SU-DHL-6 (cell line): Measurements from ENCODE around the gene DUSP21.

Experiments
- H2AFZ ChIP-seq: fragments of 200-600 bp; sonication (generic); 2 replicates; pipeline ENCODE4 v1.6.1; 2014; ENCODE audit warnings: low read depth, mild to moderate bottlenecking, moderate library complexity, mixed read lengths, antibody characterized with exemption, low read length; ENCODE audit not compliant: severe bottlenecking
- H3F3A ChIP-seq: fragments of 200-600 bp; shearing (Covaris generic); 2 replicates; pipeline ENCODE4 v1.6.0; 2016; ENCODE audit warnings: antibody characterized with exemption, mild to moderate bottlenecking; ENCODE audit not compliant: insufficient read depth
- H3K27ac ChIP-seq: fragments of 200-600 bp; sonication (generic); 2 replicates; pipeline ENCODE4 v1.5.1; 2016; ENCODE audit warnings: low read depth, mild to moderate bottlenecking, low read length, moderate library complexity, mixed read lengths
- H3K27me3 ChIP-seq: fragments of 200-600 bp; sonication (generic), shearing (Covaris generic); 2 replicates; pipeline ENCODE4 v1.6.0; 2014; ENCODE audit warnings: mild to moderate bottlenecking, low read length
- H3K36me3 ChIP-seq: fragments of 200-600 bp; sonication (generic); 2 replicates; pipeline ENCODE4 v1.6.1; 2014; ENCODE audit warnings: mild to moderate bottlenecking, low read length, mixed read lengths
- H3K4me2 ChIP-seq: fragments of 300-600, 200-600 bp; shearing (Covaris generic), sonication (generic); 2 replicates; pipeline ENCODE4 v1.6.0; 2014; ENCODE audit warnings: low read length, low read depth, mild to moderate bottlenecking; ENCODE audit not compliant: poor library complexity, severe bottlenecking
- H3K4me3 ChIP-seq: fragments of 200-600 bp; sonication (generic); 2 replicates; pipeline ENCODE4 v1.5.1; 2014; ENCODE audit warnings: antibody characterized with exemption, low read length, mild to moderate bottlenecking, mixed read lengths; ENCODE audit not compliant: insufficient read depth, poor library complexity, severe bottlenecking
- H3K79me2 ChIP-seq: fragments of 200-600 bp; sonication (generic); 2 replicates; pipeline ENCODE4 v1.6.1; 2014; ENCODE audit warnings: mild to moderate bottlenecking, low read length, moderate library complexity; ENCODE audit not compliant: insufficient read depth
- H3K9ac ChIP-seq: fragments of 200-600 bp; sonication (generic); 2 replicates; pipeline ENCODE4 v1.7.0; 2014; ENCODE audit warnings: mild to moderate bottlenecking, low read length
- H3K9me2 ChIP-seq: fragments of 200-600 bp; sonication (generic); replicated peaks from 2 replicates; pipeline ENCODE4 v1.6.1; 2014; ENCODE audit warnings: low read length; ENCODE audit not compliant: insufficient read depth
- H3K9me3 ChIP-seq: fragments of 200-600 bp; sonication (generic); 2 replicates; pipeline ENCODE4 v1.6.1; 2014; ENCODE audit warnings: low read length, mixed read lengths; ENCODE audit not compliant: insufficient read depth
- H4K20me1 ChIP-seq: fragments of 200-600 bp; sonication (generic); 2 replicates; pipeline ENCODE4 v1.6.1; 2014; ENCODE audit warnings: low read depth, mild to moderate bottlenecking, antibody characterized with exemption, low read length, moderate library complexity, mixed read lengths
- EZH2phosphoT487 ChIP-seq: fragments of 200-600 bp; sonication (generic), shearing (Covaris generic); conservative IDR thresholded peaks from 2 replicates; pipeline ENCODE4 v1.6.1; 2018; ENCODE audit warnings: mild to moderate bottlenecking, antibody characterized with exemption, low read length, moderate library complexity, mixed read lengths
- TF ChIP-seq, protein P1 (sequence below): fragments of 200-600 bp; sonication (generic); IDR thresholded peaks from one replicate; pipeline ENCODE4 v1.5.1; 2017; ENCODE audit warnings: antibody characterized with exemption, mild to moderate bottlenecking, low read length, moderate library complexity; ENCODE audit not compliant: insufficient read depth, poor library complexity, severe bottlenecking

The DUSP21 gene

DNA sequence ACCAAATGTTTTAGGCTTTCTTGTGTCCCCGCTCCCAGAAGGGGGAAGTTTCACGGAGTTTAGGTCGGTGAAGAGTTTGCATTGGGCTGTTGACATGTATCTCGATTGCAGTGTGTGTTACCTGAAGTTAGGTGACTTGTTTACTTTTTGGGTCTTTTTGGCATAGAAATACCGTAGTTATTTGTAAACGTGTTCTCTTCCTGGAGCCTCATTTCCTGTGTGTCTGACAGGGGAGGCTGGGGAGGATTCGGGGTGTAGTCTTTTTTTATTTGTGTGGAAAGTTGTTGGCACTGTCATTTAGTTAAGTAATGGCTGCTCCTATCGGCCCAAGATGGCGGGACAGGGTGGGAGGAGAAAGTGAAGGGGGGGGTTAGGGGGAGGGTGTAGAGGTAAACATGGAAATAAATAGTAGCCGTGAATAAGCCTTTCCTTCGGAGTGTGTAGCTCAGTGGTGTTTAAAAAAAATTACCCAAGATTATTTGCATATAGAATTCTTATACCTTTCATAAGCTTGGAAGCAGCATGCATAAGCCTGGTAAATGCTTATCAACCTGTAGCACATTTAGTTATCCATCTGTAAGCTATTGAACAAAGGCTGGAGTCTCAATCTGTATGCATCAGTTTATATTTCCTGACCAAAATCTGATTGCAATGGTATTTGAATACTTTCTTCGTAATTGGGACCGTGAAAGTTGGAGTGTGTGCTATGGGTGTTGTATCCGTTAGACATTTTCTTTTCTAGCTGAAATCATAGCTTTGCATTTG lies 30.8 kb downstream of the DUSP21 start:
- Histone ChIP-seq H2AFZ (no peak overlapping the region), H3K79me2 (peaks cover 73% of the 10 kb centered on the region), H3K27me3 (no peaks in the 10 kb centered on the region), H3K9me2 (no peaks in the 10 kb centered on the region), H3K27ac (peak overlapping the region; percentile 75), H3K4me2 (peak overlapping the region; percentile 94), H3F3A (peaks cover 10% of the 10 kb centered on the region; the same call in 1 of the 2 replicates), H3K9ac (peak overlapping the region; percentile 70), H3K4me3 (peak overlapping the region; percentile 80), H3K36me3 (no peaks in the 10 kb centered on the region), H3K9me3 (no peaks in the 10 kb centered on the region), H4K20me1 (0 out of 2 replicates have a peak, but pooled peaks cover 2% of the 10 kb centered on the region)
- no peak for TF ChIP-seq EZH2phosphoT487
- TF ChIP-seq, protein P1, sequence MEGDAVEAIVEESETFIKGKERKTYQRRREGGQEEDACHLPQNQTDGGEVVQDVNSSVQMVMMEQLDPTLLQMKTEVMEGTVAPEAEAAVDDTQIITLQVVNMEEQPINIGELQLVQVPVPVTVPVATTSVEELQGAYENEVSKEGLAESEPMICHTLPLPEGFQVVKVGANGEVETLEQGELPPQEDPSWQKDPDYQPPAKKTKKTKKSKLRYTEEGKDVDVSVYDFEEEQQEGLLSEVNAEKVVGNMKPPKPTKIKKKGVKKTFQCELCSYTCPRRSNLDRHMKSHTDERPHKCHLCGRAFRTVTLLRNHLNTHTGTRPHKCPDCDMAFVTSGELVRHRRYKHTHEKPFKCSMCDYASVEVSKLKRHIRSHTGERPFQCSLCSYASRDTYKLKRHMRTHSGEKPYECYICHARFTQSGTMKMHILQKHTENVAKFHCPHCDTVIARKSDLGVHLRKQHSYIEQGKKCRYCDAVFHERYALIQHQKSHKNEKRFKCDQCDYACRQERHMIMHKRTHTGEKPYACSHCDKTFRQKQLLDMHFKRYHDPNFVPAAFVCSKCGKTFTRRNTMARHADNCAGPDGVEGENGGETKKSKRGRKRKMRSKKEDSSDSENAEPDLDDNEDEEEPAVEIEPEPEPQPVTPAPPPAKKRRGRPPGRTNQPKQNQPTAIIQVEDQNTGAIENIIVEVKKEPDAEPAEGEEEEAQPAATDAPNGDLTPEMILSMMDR: no peak

DNA sequence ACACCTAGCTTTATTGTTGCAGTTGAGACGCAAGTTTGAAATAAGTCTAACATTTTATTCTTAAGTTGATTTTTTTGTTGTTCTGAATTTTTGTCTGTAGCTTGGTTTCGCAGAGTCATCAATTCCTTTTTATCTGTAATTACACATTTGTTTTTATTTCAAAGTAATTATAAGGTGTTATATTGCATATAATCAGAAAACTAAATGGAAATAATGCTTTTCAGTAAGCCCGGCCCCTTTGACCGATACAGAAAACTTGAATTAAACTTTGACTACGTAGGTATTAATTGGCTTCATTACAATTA lies 31.3 kb downstream of the DUSP21 start:
- H3K79me2 ChIP-seq: peaks cover 78% of the 10 kb centered on the region
- H2AFZ ChIP-seq: no peak overlapping the region
- peak overlapping the region; percentile 80 for H3K4me3 ChIP-seq
- TF ChIP-seq EZH2phosphoT487: no peak
- TF ChIP-seq, protein P1: no peak
- peak overlapping the region; percentile 94 for H3K4me2 ChIP-seq
- H3K9me3 ChIP-seq: no peaks in the 10 kb centered on the region
- H3K27me3 ChIP-seq: no peaks in the 10 kb centered on the region
- peaks cover 10% of the 10 kb centered on the region; the same call in 1 of the 2 replicates for H3F3A ChIP-seq
- no peaks in the 10 kb centered on the region for H3K9me2 ChIP-seq
- peak overlapping the region; percentile 75 for H3K27ac ChIP-seq
- H3K9ac ChIP-seq: peak overlapping the region; percentile 70
- H3K36me3 ChIP-seq: no peaks in the 10 kb centered on the region
- H4K20me1 ChIP-seq: 0 out of 2 replicates have a peak, but pooled peaks cover 2% of the 10 kb centered on the region

DNA sequence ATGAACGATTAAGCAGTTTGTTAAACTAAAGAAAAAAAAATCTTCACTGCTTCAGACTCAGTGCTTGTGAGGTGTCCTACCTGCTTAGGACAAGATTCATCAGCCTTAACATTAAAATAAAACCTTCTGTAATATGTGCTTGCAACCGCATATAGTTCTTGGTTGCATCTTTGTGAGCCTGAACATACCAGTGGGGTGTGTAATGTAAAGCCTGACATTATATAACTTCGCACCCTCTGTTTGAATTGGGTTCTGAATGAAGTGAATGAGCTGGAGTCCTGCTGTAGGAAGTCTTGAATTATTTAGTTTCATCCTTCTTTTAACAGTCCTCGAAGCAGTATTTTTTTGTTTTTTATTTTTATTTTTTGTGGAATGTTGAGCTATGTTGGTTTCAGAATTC lies 32.3 kb downstream of the DUSP21 start:
- Histone ChIP-seq H3K4me2 (peak overlapping the region; percentile 94), H4K20me1 (0 out of 2 replicates have a peak, but pooled peaks cover 2% of the 10 kb centered on the region), H3K36me3 (no peaks in the 10 kb centered on the region), H3K27ac (peak overlapping the region; percentile 75; the same call in 1 of the 2 replicates), H3F3A (peaks cover 10% of the 10 kb centered on the region; the same call in 1 of the 2 replicates), H3K9me2 (no peaks in the 10 kb centered on the region), H3K27me3 (no peaks in the 10 kb centered on the region), H3K79me2 (peaks cover 88% of the 10 kb centered on the region), H2AFZ (no peak overlapping the region), H3K9me3 (no peaks in the 10 kb centered on the region), H3K4me3 (peak overlapping the region; percentile 80), H3K9ac (peak overlapping the region; percentile 70)
- TF ChIP-seq, protein P1: no peak
- TF ChIP-seq EZH2phosphoT487: no peak
